Trophoblast cell (in vitro differentiated cells and primary cell): Measurements from ENCODE around the gene ASCC1.

Experiments used
- DNase-seq, 2 donors: peaks; one replicate each; pipeline ENCODE4 v3.0.0-alpha.2; 2016
- H2AFZ ChIP-seq: 2 replicates; pipeline ENCODE4 v1.6.1; 2013; ENCODE audit warnings: low read length, moderate library complexity, mild to moderate bottlenecking; ENCODE audit not compliant: insufficient read depth, poor library complexity
- H2AK5ac ChIP-seq: 2 replicates; pipeline ENCODE4 v1.6.1; 2013; ENCODE audit warnings: mild to moderate bottlenecking, low read length
- H2BK120ac ChIP-seq: 2 replicates; pipeline ENCODE4 v1.6.1; 2013; ENCODE audit warnings: low read length, mild to moderate bottlenecking, moderate library complexity; ENCODE audit not compliant: insufficient read depth, poor library complexity
- H2BK12ac ChIP-seq: 2 replicates; pipeline ENCODE4 v1.6.1; 2013; ENCODE audit warnings: mild to moderate bottlenecking, low read length, moderate library complexity
- H2BK5ac ChIP-seq: 2 replicates; pipeline ENCODE4 v1.6.1; 2013; ENCODE audit warnings: low read length, low read depth, moderate library complexity, mild to moderate bottlenecking; ENCODE audit not compliant: poor library complexity
- H3K14ac ChIP-seq: 2 replicates; pipeline ENCODE4 v1.6.1; 2013; ENCODE audit warnings: mild to moderate bottlenecking, low read length
- H3K18ac ChIP-seq: 2 replicates; pipeline ENCODE4 v1.6.1; 2013; ENCODE audit warnings: mild to moderate bottlenecking, low read length
- H3K23ac ChIP-seq: 2 replicates; pipeline ENCODE4 v1.6.1; 2013; ENCODE audit warnings: low read length
- H3K27ac ChIP-seq: 2 replicates; pipeline ENCODE4 v1.5.1; 2013; ENCODE audit warnings: low read depth, mild to moderate bottlenecking, inconsistent platforms, low read length, moderate library complexity
- H3K27me3 ChIP-seq: 2 replicates; pipeline ENCODE4 v1.6.1; 2013; ENCODE audit warnings: inconsistent platforms, mild to moderate bottlenecking, low read length, moderate library complexity; ENCODE audit not compliant: insufficient read depth
- H3K36me3 ChIP-seq, 2 experiments: 1 replicate in 1 of 2; 2 replicates in 1 of 2; pipeline ENCODE4 v1.6.1; 2013; ENCODE audit warnings: low read length in 2 of 2, mild to moderate bottlenecking in 2 of 2, moderate library complexity in 1 of 2; ENCODE audit not compliant: insufficient read depth in 2 of 2, control insufficient read depth in 1 of 2
- H3K4ac ChIP-seq: 2 replicates; pipeline ENCODE4 v1.6.1; 2013; ENCODE audit warnings: low read depth, mild to moderate bottlenecking, low read length, moderate library complexity
- H3K4me1 ChIP-seq, 2 experiments: 1 replicate in 1 of 2; 2 replicates in 1 of 2; pipeline ENCODE4 v1.6.1; 2013; ENCODE audit warnings: low read length in 2 of 2, mild to moderate bottlenecking in 2 of 2, moderate library complexity in 1 of 2; ENCODE audit not compliant: insufficient read depth in 2 of 2, control insufficient read depth in 1 of 2
- H3K4me2 ChIP-seq: 2 replicates; pipeline ENCODE4 v1.6.1; 2013; ENCODE audit warnings: inconsistent platforms, mild to moderate bottlenecking, low read length, moderate library complexity
- H3K4me3 ChIP-seq: 2 replicates; pipeline ENCODE4 v1.5.1; 2013; ENCODE audit warnings: mild to moderate bottlenecking, low read depth, low read length, inconsistent platforms
- H3K79me1 ChIP-seq: one replicate; pipeline ENCODE4 v1.6.1; 2013; ENCODE audit warnings: low read length
- H3K79me2 ChIP-seq: 2 replicates; pipeline ENCODE4 v1.6.1; 2013; ENCODE audit warnings: low read length, mild to moderate bottlenecking; ENCODE audit not compliant: control insufficient read depth, insufficient read depth, poor library complexity
- H3K9ac ChIP-seq: 2 replicates; pipeline ENCODE4 v1.6.1; 2013; ENCODE audit warnings: mild to moderate bottlenecking, low read length
- H3K9me3 ChIP-seq: 2 replicates; pipeline ENCODE4 v1.6.1; 2013; ENCODE audit warnings: low read depth, mild to moderate bottlenecking, control low read depth, inconsistent platforms, low read length; ENCODE audit not compliant: insufficient read depth
- H4K12ac ChIP-seq: 2 replicates; pipeline ENCODE4 v1.6.1; 2013; ENCODE audit warnings: low read depth, mild to moderate bottlenecking, low read length, moderate library complexity
- H4K8ac ChIP-seq: 2 replicates; pipeline ENCODE4 v1.6.1; 2013; ENCODE audit warnings: low read depth, mild to moderate bottlenecking, low read length, moderate library complexity
- H4K91ac ChIP-seq: one replicate; pipeline ENCODE4 v1.6.1; 2013; ENCODE audit warnings: low read depth, mild to moderate bottlenecking, low read length, moderate library complexity
- WGBS: extraction: QIAGEN DNeasy Blood & Tissue Kit; methylation state at CpG from one replicate; pipeline ENCODE4 v1.1.7; 2013; ENCODE audit warnings: missing lambda C conversion rate; ENCODE audit not compliant: insufficient read length, insufficient coverage; ENCODE audit errors: extremely low coverage; 5-methylcytosine and 5-hydroxymethylcytosine counted together

Gene ASCC1

DNA sequence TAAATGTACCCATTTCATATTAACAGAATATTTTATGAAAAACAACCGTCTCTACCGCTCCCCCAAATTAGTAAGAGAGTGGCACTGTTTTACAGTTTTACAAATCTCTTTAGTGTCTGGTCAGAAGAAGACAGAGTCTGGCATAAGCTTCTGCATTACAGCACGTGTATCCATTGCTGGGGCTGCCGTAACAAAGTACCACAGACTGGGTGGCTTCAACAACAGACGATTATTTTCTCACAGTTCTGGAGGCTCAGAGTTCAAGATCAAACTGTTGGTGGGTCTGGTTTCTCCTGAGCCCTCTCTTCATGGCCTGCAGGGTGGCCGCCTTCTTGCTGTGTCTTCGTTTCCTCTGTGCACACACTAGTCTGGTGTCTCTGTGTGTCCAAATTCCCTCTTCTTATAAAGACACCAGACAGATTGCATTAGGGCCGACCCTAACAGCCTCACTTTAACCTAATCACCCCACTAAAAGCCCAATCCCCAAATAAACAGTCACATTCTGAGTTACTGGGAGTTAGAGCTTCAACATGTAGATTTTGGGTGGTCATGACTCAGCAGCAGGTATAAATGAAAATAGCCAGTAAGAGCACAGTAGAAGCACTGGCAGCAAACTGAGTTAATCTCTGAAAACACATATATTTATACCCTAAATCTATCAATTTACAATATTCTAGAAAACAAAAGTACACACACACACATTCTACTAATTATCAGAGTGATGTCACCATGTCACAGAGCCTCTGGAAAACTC is 123.7 kb downstream of the ASCC1 start:
- Histone ChIP-seq H3K9ac (no peak overlapping the region), H3K36me3 (no peaks in the 10 kb centered on the region), H3K14ac (no peak overlapping the region), H2BK120ac (no peak overlapping the region), H3K79me2 (no peaks in the 10 kb centered on the region), H3K4me1 (peaks cover 9 to 23% of the 10 kb centered on the region in 2 experiments), H3K27me3 (peaks cover 10% of the 10 kb centered on the region), H4K91ac (no peak overlapping the region), H4K8ac (no peak overlapping the region), H3K4ac (no peak overlapping the region), H2AFZ (no peak overlapping the region), H3K23ac (no peak overlapping the region), H4K12ac (no peak overlapping the region), H3K79me1 (no peaks in the 10 kb centered on the region), H3K4me3 (no peak overlapping the region), H3K27ac (no peak overlapping the region), H2BK5ac (no peak overlapping the region), H3K4me2 (no peak overlapping the region), H3K18ac (no peak overlapping the region), H2BK12ac (no peak overlapping the region), H2AK5ac (no peak overlapping the region), H3K9me3 (no peaks in the 10 kb centered on the region)
- DNase-seq = no peak
- no CpG with 5 or more reads among the region's 8 CpGs for WGBS

DNA sequence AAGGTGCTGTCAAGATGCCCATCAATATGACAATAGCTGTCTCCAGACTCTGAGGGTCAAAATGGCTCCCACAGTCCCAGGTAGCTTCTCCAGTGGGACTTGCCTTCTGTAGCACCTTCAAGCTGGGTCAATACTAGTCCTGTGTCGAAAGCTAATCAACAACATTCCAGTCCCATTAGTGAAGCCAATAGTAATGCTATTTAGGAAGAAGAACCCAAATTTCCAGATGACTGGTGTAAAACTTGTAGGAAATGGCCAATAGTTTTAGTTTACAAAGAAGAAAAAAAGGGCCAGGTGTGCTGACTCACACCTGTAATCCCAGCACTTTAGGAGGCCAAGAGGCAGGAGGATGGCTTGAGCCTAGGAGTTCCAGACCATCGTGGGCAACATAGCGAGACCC is 125.8 kb downstream of the ASCC1 start:
- no peak for DNase-seq
- Histone ChIP-seq H3K27me3 (peaks cover 24% of the 10 kb centered on the region), H3K4me1 (peaks cover 9 to 18% of the 10 kb centered on the region in 2 experiments), H3K27ac (no peak overlapping the region), H3K4me3 (no peak overlapping the region), H3K18ac (no peak overlapping the region), H3K9ac (no peak overlapping the region), H2BK5ac (no peak overlapping the region), H3K14ac (no peak overlapping the region), H3K79me2 (no peaks in the 10 kb centered on the region), H3K4me2 (no peak overlapping the region), H4K8ac (no peak overlapping the region), H3K9me3 (peaks cover 2% of the 10 kb centered on the region), H3K23ac (no peak overlapping the region), H2AK5ac (no peak overlapping the region), H4K12ac (no peak overlapping the region), H3K79me1 (no peaks in the 10 kb centered on the region), H4K91ac (no peak overlapping the region), H3K4ac (no peak overlapping the region), H2AFZ (no peak overlapping the region), H3K36me3 (no peaks in the 10 kb centered on the region), H2BK120ac (no peak overlapping the region), H2BK12ac (no peak overlapping the region)
- no CpG with 5 or more reads among the region's 3 CpGs for WGBS

DNA sequence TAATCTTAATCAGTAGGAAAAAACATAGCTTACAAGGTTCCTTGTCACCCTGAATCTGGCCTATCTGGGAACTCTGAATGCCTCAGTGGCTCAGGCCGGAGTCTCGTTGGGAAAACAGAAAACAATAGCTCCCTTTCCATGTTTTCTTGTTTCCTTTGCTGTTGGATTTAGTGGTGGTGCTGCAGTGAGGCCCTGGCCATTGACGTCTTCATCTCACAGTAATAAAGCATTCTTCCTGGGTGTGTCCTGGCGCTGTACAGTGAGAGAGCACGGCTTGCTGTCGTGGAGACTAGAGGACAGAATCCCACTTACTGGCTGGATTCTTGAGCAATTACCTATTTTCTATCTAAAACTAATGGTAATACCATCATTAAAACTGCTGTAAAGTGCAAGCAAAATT is 126.5 kb downstream of the ASCC1 start:
- no CpG with 5 or more reads among the region's 6 CpGs for WGBS
- no peak overlapping the region for H3K4me2 ChIP-seq
- peaks cover 24% of the 10 kb centered on the region for H3K27me3 ChIP-seq
- H3K79me1 ChIP-seq = no peaks in the 10 kb centered on the region
- H3K4ac ChIP-seq = no peak overlapping the region
- H4K12ac ChIP-seq = no peak overlapping the region
- H3K9me3 ChIP-seq = peaks cover 2% of the 10 kb centered on the region
- no peak overlapping the region for H2BK120ac ChIP-seq
- H2AK5ac ChIP-seq = no peak overlapping the region
- H3K14ac ChIP-seq = no peak overlapping the region
- H3K4me1 ChIP-seq = peaks cover 9 to 18% of the 10 kb centered on the region in 2 experiments
- no peak overlapping the region for H2BK12ac ChIP-seq
- H4K8ac ChIP-seq = no peak overlapping the region
- H3K9ac ChIP-seq = no peak overlapping the region
- H2AFZ ChIP-seq = no peak overlapping the region
- no peak overlapping the region for H3K4me3 ChIP-seq
- H3K36me3 ChIP-seq = no peaks in the 10 kb centered on the region
- H3K27ac ChIP-seq = no peak overlapping the region
- no peak overlapping the region for H3K18ac ChIP-seq
- no peak overlapping the region for H4K91ac ChIP-seq
- H2BK5ac ChIP-seq = no peak overlapping the region
- no peak overlapping the region for H3K23ac ChIP-seq
- no peaks in the 10 kb centered on the region for H3K79me2 ChIP-seq
- no peak for DNase-seq

DNA sequence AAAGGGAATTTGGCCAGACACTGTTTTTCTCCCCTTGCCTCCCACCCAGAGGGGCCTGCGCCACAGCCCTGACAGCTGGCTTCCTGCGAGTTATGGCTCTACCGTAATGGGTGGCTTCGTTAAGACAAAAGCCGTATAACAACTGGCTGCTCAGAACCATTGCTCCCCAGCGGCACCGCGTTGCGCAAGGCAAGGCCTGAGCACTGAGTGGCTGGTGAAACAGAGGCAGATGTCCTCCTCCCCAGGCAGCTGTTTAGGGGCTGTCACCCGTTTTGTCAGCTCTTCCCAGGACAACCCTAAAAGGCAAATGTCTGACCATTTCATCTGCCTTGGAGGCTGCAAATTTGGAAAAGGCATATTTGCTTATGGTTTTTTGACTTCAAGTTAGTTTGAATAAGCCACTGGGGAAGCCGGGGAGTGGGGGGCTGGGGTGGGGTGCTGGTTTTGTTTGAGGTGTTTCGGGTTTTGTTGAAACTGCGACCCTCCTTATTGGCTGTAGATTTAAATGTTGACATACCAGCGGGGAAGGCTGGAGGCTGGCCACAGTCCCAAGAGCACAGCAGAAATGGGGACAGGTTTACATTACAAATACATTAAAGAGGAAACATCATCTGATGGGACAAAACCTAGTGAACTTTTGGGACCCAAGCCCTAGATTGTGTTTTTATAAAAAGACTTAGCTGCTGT is 127.0 kb downstream of the ASCC1 start:
- Histone ChIP-seq H3K18ac (no peak overlapping the region), H2BK5ac (no peak overlapping the region), H3K36me3 (no peaks in the 10 kb centered on the region), H3K4ac (no peak overlapping the region), H3K9ac (no peak overlapping the region), H3K14ac (no peak overlapping the region), H3K27ac (no peak overlapping the region), H3K27me3 (peaks cover 24% of the 10 kb centered on the region), H2AK5ac (no peak overlapping the region), H3K4me3 (no peak overlapping the region), H3K79me1 (no peaks in the 10 kb centered on the region), H4K8ac (no peak overlapping the region), H3K23ac (no peak overlapping the region), H3K9me3 (peaks cover 2% of the 10 kb centered on the region), H2BK12ac (no peak overlapping the region), H4K12ac (no peak overlapping the region), H4K91ac (no peak overlapping the region), H3K79me2 (no peaks in the 10 kb centered on the region), H3K4me2 (peak overlapping the region; percentile 60), H2AFZ (no peak overlapping the region), H2BK120ac (no peak overlapping the region), H3K4me1 (peaks cover 9 to 18% of the 10 kb centered on the region in 2 experiments)
- WGBS = no CpG with 5 or more reads among the region's 14 CpGs
- DNase-seq = peak in 1 of 2 donors; percentile 10
